SU-DHL-6 (cell line): ENCODE measurements around the gene PAQR4.

Experiments used
- CTCF ChIP-seq: fragments of 200-600 bp; sonication (generic); IDR thresholded peaks from one replicate; pipeline ENCODE4 v1.5.1; 2017; ENCODE audit warnings: antibody characterized with exemption, mild to moderate bottlenecking, low read length, moderate library complexity; ENCODE audit not compliant: insufficient read depth, poor library complexity, severe bottlenecking
- EZH2phosphoT487 ChIP-seq: fragments of 200-600 bp; sonication (generic), shearing (Covaris generic); conservative IDR thresholded peaks from 2 replicates; pipeline ENCODE4 v1.6.1; 2018; ENCODE audit warnings: mild to moderate bottlenecking, antibody characterized with exemption, low read length, moderate library complexity, mixed read lengths

GRCh38 chr16:2977440-2977839, 8.3 kb downstream of the PAQR4 start:
- TF ChIP-seq CTCF, result no peak
- no peak for TF ChIP-seq EZH2phosphoT487
